Stimulated activated CD4-positive, alpha-beta T cell treated with anti-CD3 and anti-CD28 coated beads, Interleukin-4, amount 100 ng/mL, for 1 hour (primary cell): Measurements from ENCODE around the gene NELL1.

ENCODE experiments used
- DNase-seq: peaks from one replicate; pipeline ENCODE4 v3.0.0-alpha.2; 2020

The NELL1 gene

DNA sequence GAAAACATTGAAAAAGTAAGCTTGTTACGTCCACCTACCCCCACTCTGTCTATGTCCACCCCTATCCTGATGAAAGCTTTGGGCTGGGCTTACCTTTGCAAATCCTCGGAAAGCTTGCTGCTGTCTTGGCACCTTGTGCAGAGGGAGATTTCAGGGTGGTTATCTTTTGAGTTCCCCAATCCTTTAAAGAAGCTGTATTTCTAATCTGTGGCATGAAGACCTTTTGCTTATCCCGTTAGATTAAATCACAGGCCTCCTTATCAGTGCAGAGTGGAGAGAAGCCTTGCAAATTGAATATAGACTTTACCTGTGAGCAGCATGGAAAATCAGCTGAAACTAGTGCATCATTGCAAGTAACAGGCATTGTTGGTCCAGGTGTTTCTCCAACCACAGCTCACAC lies 942.9 kb downstream of the NELL1 start:
- no peak for DNase-seq

DNA sequence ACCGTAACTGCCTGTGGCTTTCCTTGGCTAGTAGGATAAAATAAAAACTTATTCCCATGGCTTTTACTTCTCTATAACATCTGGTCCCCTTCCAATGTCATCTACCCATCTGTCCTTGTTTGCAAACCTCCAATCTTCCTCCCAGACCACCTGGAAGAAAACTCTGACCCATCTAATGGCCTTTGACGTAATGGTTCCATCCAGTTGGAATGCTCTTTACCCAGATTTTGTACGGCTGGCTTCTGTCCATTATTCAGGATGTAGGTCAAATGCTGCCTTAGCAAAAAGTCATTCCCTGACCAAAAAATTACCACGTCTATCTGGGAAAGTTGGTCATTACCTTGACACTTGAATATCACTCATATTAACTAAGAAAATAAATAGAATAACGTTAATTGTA lies 945.6 kb downstream of the NELL1 start:
- DNase-seq: no peak

DNA sequence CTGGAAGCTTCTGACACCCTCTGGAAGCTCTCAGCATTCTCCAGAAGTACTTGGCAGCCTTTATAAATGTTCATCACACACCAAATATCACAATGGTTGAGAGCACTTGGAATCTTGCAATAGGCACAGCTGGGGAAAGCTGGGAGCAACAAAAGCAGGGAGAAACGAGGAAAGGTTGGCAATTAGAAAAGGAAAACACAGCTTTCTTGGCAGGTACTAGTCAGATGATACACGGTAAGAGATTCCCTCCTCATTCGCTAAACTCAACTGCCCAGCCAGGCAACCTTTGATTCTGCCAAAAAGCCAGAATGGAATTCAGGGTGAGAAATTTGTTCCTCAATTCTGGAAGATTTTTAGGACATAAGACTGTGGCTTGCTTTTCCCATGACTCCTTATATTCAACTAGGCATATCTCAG lies 946.6 kb downstream of the NELL1 start:
- DNase-seq: no peak

DNA sequence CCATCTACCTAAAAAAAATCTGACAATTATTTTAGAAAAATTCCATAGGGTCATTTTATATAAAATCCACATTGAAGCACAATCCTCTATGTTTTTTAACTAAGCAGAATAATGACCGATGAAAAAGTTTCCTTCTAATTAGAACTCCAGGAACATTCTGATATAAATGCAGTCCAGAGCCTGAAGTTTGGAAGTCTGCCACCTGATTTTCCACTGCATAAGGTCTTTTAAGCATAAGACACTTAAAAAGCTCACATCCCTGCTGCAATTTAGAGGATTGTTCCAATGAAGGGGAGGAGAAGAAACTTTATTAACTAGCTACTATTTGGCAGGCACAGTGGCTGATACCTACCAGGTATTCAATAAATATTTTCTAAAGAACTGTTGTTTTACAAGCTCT lies 953.2 kb downstream of the NELL1 start:
- DNase-seq: no peak

DNA sequence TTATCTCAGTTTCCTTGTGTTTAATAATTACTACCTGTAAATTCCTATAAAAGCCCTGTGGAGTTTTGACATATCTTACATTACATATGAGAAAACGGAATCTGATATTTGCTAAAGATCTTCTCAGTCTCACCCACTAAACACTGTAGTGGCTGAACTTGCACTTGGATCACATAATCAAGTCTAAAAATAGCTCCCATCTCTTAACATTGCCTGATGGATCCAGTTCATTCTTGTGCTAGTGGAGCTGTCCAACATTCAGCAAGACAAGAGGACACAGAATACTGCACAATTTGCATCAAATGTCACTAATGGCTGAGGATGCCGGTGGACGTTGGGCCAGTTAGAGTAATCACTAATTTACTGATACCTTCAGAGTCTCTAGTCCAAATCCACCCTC lies 953.6 kb downstream of the NELL1 start:
- no peak for DNase-seq
